H9 (cell line): ENCODE results near the gene WDR17. TPM values are rescaled to one million over a fixed set of nuclear protein-coding genes. Genes with fewer than 3 reads are reported as not detected.

Source experiments
- DNase-seq: peaks from one replicate; pipeline ENCODE4 v3.0.0-alpha.2; 2017
- H2AFZ ChIP-seq: one replicate; pipeline ENCODE4 v1.6.1; 2013; ENCODE audit warnings: mild to moderate bottlenecking, low read length, control low read depth, moderate library complexity
- H2AK5ac ChIP-seq: 2 replicates; pipeline ENCODE4 v1.6.1; 2013; ENCODE audit warnings: low read length, control low read depth, mixed read lengths; ENCODE audit not compliant: insufficient read length
- H2BK120ac ChIP-seq: one replicate; pipeline ENCODE4 v1.6.1; 2013; ENCODE audit warnings: low read depth, mild to moderate bottlenecking, low read length, control low read depth, inconsistent platforms; ENCODE audit not compliant: poor library complexity, severe bottlenecking
- H2BK12ac ChIP-seq: 2 replicates; pipeline ENCODE4 v1.6.1; 2013; ENCODE audit warnings: low read length, control low read depth, mixed read lengths, low read depth; ENCODE audit not compliant: insufficient read length
- H2BK15ac ChIP-seq: 2 replicates; pipeline ENCODE4 v1.6.1; 2013; ENCODE audit warnings: low read depth, low read length, control low read depth
- H2BK20ac ChIP-seq: one replicate; pipeline ENCODE4 v1.6.1; 2013; ENCODE audit warnings: low read depth, mild to moderate bottlenecking, low read length, control low read depth, inconsistent platforms; ENCODE audit not compliant: poor library complexity, severe bottlenecking
- H2BK5ac ChIP-seq: 2 replicates; pipeline ENCODE4 v1.6.1; 2013; ENCODE audit warnings: low read length, control low read depth, mixed read lengths; ENCODE audit not compliant: insufficient read length
- H3K14ac ChIP-seq: 2 replicates; pipeline ENCODE4 v1.6.1; 2013; ENCODE audit warnings: low read length, control low read depth; ENCODE audit not compliant: insufficient read depth
- H3K18ac ChIP-seq: 2 replicates; pipeline ENCODE4 v1.6.1; 2013; ENCODE audit warnings: low read depth, mild to moderate bottlenecking, mixed read lengths, low read length, control low read depth; ENCODE audit not compliant: insufficient read length
- H3K23ac ChIP-seq: 2 replicates; pipeline ENCODE4 v1.6.1; 2013; ENCODE audit warnings: low read length, control low read depth, mixed read lengths, low read depth; ENCODE audit not compliant: insufficient read length
- H3K23me2 ChIP-seq: 2 replicates; pipeline ENCODE4 v1.6.1; 2013; ENCODE audit warnings: low read depth, mild to moderate bottlenecking, mixed read lengths, low read length, control low read depth; ENCODE audit not compliant: insufficient read length, poor library complexity, severe bottlenecking
- H3K27ac ChIP-seq: 2 replicates; pipeline ENCODE4 v1.5.1; 2013; ENCODE audit warnings: low read length, control low read depth, mixed read lengths, low read depth; ENCODE audit not compliant: insufficient read length
- H3K27me3 ChIP-seq: 2 replicates; pipeline ENCODE4 v1.6.1; 2013; ENCODE audit warnings: low read length, control low read depth, inconsistent platforms; ENCODE audit not compliant: insufficient read depth
- H3K4ac ChIP-seq: 2 replicates; pipeline ENCODE4 v1.6.1; 2013; ENCODE audit warnings: low read depth, mild to moderate bottlenecking, control low read depth, inconsistent platforms, low read length, moderate library complexity
- H3K4me1 ChIP-seq: 2 replicates; pipeline ENCODE4 v1.6.1; 2013; ENCODE audit warnings: low read length, control low read depth, inconsistent platforms; ENCODE audit not compliant: insufficient read depth
- H3K4me2 ChIP-seq: 2 replicates; pipeline ENCODE4 v1.6.1; 2013; ENCODE audit warnings: low read length, control low read depth, mixed read lengths; ENCODE audit not compliant: insufficient read length, insufficient read depth
- H3K56ac ChIP-seq: 2 replicates; pipeline ENCODE4 v1.6.1; 2013; ENCODE audit warnings: low read depth, mild to moderate bottlenecking, mixed read lengths, low read length, control low read depth; ENCODE audit not compliant: insufficient read length
- H3K79me1 ChIP-seq: 2 replicates; pipeline ENCODE4 v1.6.1; 2013; ENCODE audit warnings: low read depth, mild to moderate bottlenecking, moderate library complexity, low read length, control low read depth, inconsistent platforms; ENCODE audit not compliant: insufficient read depth, poor library complexity, severe bottlenecking
- H3K79me2 ChIP-seq: 2 replicates; pipeline ENCODE4 v1.6.1; 2013; ENCODE audit warnings: low read length, control low read depth, inconsistent platforms; ENCODE audit not compliant: insufficient read depth
- H3K9ac ChIP-seq: 2 replicates; pipeline ENCODE4 v1.6.1; 2013; ENCODE audit warnings: low read length, control low read depth, mixed read lengths; ENCODE audit not compliant: insufficient read length; ENCODE audit errors: extremely low read depth
- H3K9me3 ChIP-seq: one replicate; pipeline ENCODE4 v1.6.1; 2013; ENCODE audit warnings: low read depth, low read length, inconsistent platforms; ENCODE audit not compliant: control insufficient read depth
- H3T11ph ChIP-seq: one replicate; pipeline ENCODE4 v1.6.1; 2013; ENCODE audit warnings: mild to moderate bottlenecking, low read length, control low read depth, inconsistent platforms
- H4K20me1 ChIP-seq: one replicate; pipeline ENCODE4 v1.6.1; 2013; ENCODE audit not compliant: control insufficient read depth, insufficient read length, insufficient read depth
- H4K5ac ChIP-seq: 2 replicates; pipeline ENCODE4 v1.6.1; 2013; ENCODE audit warnings: low read depth, mild to moderate bottlenecking, mixed read lengths, low read length, control low read depth; ENCODE audit not compliant: insufficient read length
- H4K8ac ChIP-seq: replicated peaks from 2 replicates; pipeline ENCODE4 v1.6.1; 2013; ENCODE audit warnings: low read length, control low read depth, mixed read lengths, low read depth; ENCODE audit not compliant: insufficient read length
- H4K91ac ChIP-seq: 2 replicates; pipeline ENCODE4 v1.6.1; 2013; ENCODE audit warnings: low read depth, mild to moderate bottlenecking, moderate library complexity, mixed read lengths, low read length, control low read depth; ENCODE audit not compliant: insufficient read length
- H3K27ac Mint-ChIP-seq, 3 experiments: 2 replicates in 2 of 3; 3 replicates in 1 of 3; pipeline ENCODE4 v1.8.0; 2020 to 2021; ENCODE audit warnings: mixed read lengths in 3 of 3, mild to moderate bottlenecking in 1 of 3, moderate library complexity in 1 of 3
- H3K27me3 Mint-ChIP-seq: 2 replicates; pipeline ENCODE4 v1.8.0; 2021; ENCODE audit warnings: low read depth, mild to moderate bottlenecking, moderate library complexity, mixed read lengths
- H3K36me3 Mint-ChIP-seq, 3 experiments: 2 replicates in 2 of 3; 3 replicates in 1 of 3; pipeline ENCODE4 v1.8.0; 2020 to 2021; ENCODE audit warnings: low read depth in 3 of 3, mixed read lengths in 3 of 3; ENCODE audit not compliant: insufficient read depth in 1 of 3
- H3K4me1 Mint-ChIP-seq, 2 experiments: 2 replicates each; pipeline ENCODE4 v1.8.0; 2020; ENCODE audit warnings: mixed read lengths in 2 of 2
- H3K4me3 Mint-ChIP-seq, 2 experiments: 2 replicates in 1 of 2; 3 replicates in 1 of 2; pipeline ENCODE4 v1.8.0; 2020 to 2021; ENCODE audit warnings: mild to moderate bottlenecking in 2 of 2, mixed read lengths in 2 of 2, moderate library complexity in 1 of 2
- H3K9me3 Mint-ChIP-seq, 2 experiments: 2 replicates in 1 of 2; 3 replicates in 1 of 2; pipeline ENCODE4 v1.8.0; 2020; ENCODE audit warnings: mild to moderate bottlenecking in 2 of 2, mixed read lengths in 2 of 2, moderate library complexity in 1 of 2
- CTCF ChIP-seq: fragments of 200-600 bp; sonication (generic); conservative IDR thresholded peaks from 3 replicates; pipeline ENCODE4 v1.8.0; 2021; ENCODE audit warnings: antibody characterized with exemption, mild to moderate bottlenecking
- WGBS: extraction: QIAGEN DNeasy Blood & Tissue Kit; methylation state at CpG from one replicate; pipeline ENCODE4 v1.1.7; 2013; ENCODE audit warnings: missing lambda C conversion rate, low lambda C conversion rate, mixed read lengths; ENCODE audit not compliant: insufficient read length; ENCODE audit errors: extremely low coverage; 5-methylcytosine and 5-hydroxymethylcytosine counted together
- total RNA-seq: library from RNA; stranded (reverse); gene quantifications from 2 replicates; pipeline ENCODE4 v1.2.1, GENCODE V29; 2021

Gene WDR17
- total RNA-seq, 1 experiment from 2014 or later, result 2.6 TPM

- Histone ChIP-seq H2BK5ac (no peak overlapping the region), H3K18ac (no peak overlapping the region), H4K8ac (no peak overlapping the region), H3K4ac (no peak overlapping the region), H3K4me1 (no peaks in the 10 kb centered on the region), H3K9me3 (no peaks in the 10 kb centered on the region), H3K56ac (no peak overlapping the region), H3K79me2 (no peaks in the 10 kb centered on the region), H3K9ac (no peak overlapping the region), H3K27ac (no peak overlapping the region), H4K91ac (no peak overlapping the region), H4K5ac (no peak overlapping the region), H3K23me2 (peaks cover 3% of the 10 kb centered on the region), H3K4me2 (no peak overlapping the region), H3K27me3 (no peaks in the 10 kb centered on the region), H2BK15ac (no peak overlapping the region), H4K20me1 (no peaks in the 10 kb centered on the region), H3K79me1 (no peaks in the 10 kb centered on the region), H3K14ac (no peak overlapping the region), H2AK5ac (no peak overlapping the region), H2BK20ac (no peak overlapping the region), H2BK120ac (no peak overlapping the region), H3T11ph (no peak overlapping the region), H2BK12ac (no peak overlapping the region), H3K23ac (no peak overlapping the region), H2AFZ (no peak overlapping the region)
- no peak overlapping the region for H3K27ac Mint-ChIP-seq
- peaks cover 11 to 12% of the 10 kb centered on the region in 2 experiments for H3K4me1 Mint-ChIP-seq
- no peak for TF ChIP-seq CTCF
- no peaks in the 10 kb centered on the region for H3K9me3 Mint-ChIP-seq
- H3K27me3 Mint-ChIP-seq, result no peaks in the 10 kb centered on the region
- no CpG with 5 or more reads among the region's 6 CpGs for WGBS
- no peak overlapping the region for H3K4me3 Mint-ChIP-seq
- no peak for DNase-seq
- H3K36me3 Mint-ChIP-seq, result no peaks in the 10 kb centered on the region
These were observed 1.1 kb downstream of the WDR17 start for GRCh38 chr4:176066757-176067156.
